HCT116 (cell line): ENCODE measurements around the gene PLXNB3. TPM values are rescaled to one million over a fixed set of nuclear protein-coding genes. Genes with fewer than 3 reads are reported as not detected.

ENCODE experiments used
- ATAC-seq: fragments of 200-7000 bp; cut with Tn5 transposase; 2 replicates; pipeline ENCODE4 v1.9.1; 2020; ENCODE audit warnings: mild to moderate bottlenecking, moderate library complexity
- BruUV-seq: library from RNA; stranded (reverse); fragments of 400-500 nt; replicated peaks from 2 replicates; lab custom pipeline; 2021; lab: Mats Ljungman, UMichigan
- CTCF ChIA-PET: fragments of 300-600 bp; sonication (Branson Sonifier 250); formaldehyde crosslinking; loops from one replicate; lab custom pipeline; 2021; ENCODE audit warnings: antibody characterized with exemption; lab: Charles Lee
- POLR2A ChIA-PET: fragments of 300-600, 350-600 bp; sonication (Branson Sonifier 250); formaldehyde crosslinking; loops from one replicate; lab custom pipeline; 2021; ENCODE audit warnings: antibody characterized with exemption; lab: Charles Lee
- RAD21 ChIA-PET, 2 experiments: fragments of 300-600 bp; sonication (Branson Sonifier 250); formaldehyde crosslinking; loops; one replicate each; lab custom pipeline; 2023; ENCODE audit warnings: low total read pairs in 2 of 2; ENCODE audit not compliant: uncharacterized antibody in 2 of 2, unreplicated experiment in 2 of 2, low non-redundant PET in 1 of 2; lab: Charles Lee
- DNase-seq: peaks from one replicate; pipeline ENCODE4 v3.0.0-alpha.2; 2010; ENCODE audit warnings: low read depth, low spot score
- H2AFZ ChIP-seq: fragments of 200-600 bp; shearing (Covaris generic), sonication (generic); 2 replicates; pipeline ENCODE4 v1.6.1; 2017; ENCODE audit warnings: low read depth, mixed run types, mixed read lengths, antibody characterized with exemption, low read length; ENCODE audit not compliant: poor library complexity, severe bottlenecking
- H3K27ac ChIP-seq: 2 replicates; pipeline ENCODE4 v1.5.1; 2012; ENCODE audit warnings: low read depth, low read length
- H3K27me3 ChIP-seq: fragments of 200-600 bp; sonication (generic); 2 replicates; pipeline ENCODE4 v1.6.1; 2016; ENCODE audit warnings: mixed run types, low read length, mixed read lengths; ENCODE audit not compliant: insufficient read depth
- H3K36me3 ChIP-seq, 2 experiments: fragments of 200-500 bp in 1 of 2; fragments of 200-600 bp in 1 of 2; sonication (Bioruptor generic) in 1 of 2; sonication (generic) in 1 of 2; 2 replicates each; pipeline versions ENCODE4 v1.5.1 to v1.6.1; 2014 to 2016; ENCODE audit warnings: low read length in 2 of 2, inconsistent platforms in 1 of 2, mixed read lengths in 1 of 2, mixed run types in 1 of 2; ENCODE audit not compliant: insufficient read depth in 2 of 2, control insufficient read depth in 1 of 2
- H3K4me1 ChIP-seq, 2 experiments: fragments of 200-600 bp in 1 of 2; sonication (generic) in 1 of 2; 2 replicates each; pipeline versions ENCODE4 v1.5.1 to v1.6.1; 2012 to 2017; ENCODE audit warnings: low read length in 2 of 2, inconsistent platforms in 1 of 2, mild to moderate bottlenecking in 1 of 2, mixed read lengths in 1 of 2, mixed run types in 1 of 2, moderate library complexity in 1 of 2; ENCODE audit not compliant: insufficient read depth in 2 of 2, control insufficient read depth in 1 of 2
- H3K4me2 ChIP-seq: fragments of 200-600 bp; sonication (generic); 2 replicates; pipeline ENCODE4 v1.6.1; 2017; ENCODE audit warnings: mixed run types, low read length, mixed read lengths
- H3K4me3 ChIP-seq, 2 experiments: fragments of 200-600 bp in 1 of 2; sonication (generic) in 1 of 2; replicated peaks in 1 of 2; 2 replicates each; pipeline ENCODE4 v1.5.1; 2011 to 2016; ENCODE audit warnings: low read length in 2 of 2, control low read depth in 1 of 2, low read depth in 1 of 2, mild to moderate bottlenecking in 1 of 2, mixed read lengths in 1 of 2, mixed run types in 1 of 2
- H3K79me2 ChIP-seq: fragments of 200-600 bp; sonication (generic); 2 replicates; pipeline ENCODE4 v1.6.1; 2017; ENCODE audit warnings: mild to moderate bottlenecking, mixed run types, low read length, moderate library complexity, mixed read lengths; ENCODE audit not compliant: insufficient read depth
- H3K9ac ChIP-seq: fragments of 200-600 bp; sonication (generic); 2 replicates; pipeline ENCODE4 v1.6.1; 2016; ENCODE audit warnings: low read length, mixed read lengths
- H3K9me2 ChIP-seq: fragments of 200-600 bp; sonication (generic), shearing (Covaris generic); 2 replicates; pipeline ENCODE4 v1.6.1; 2017; ENCODE audit warnings: mixed run types, mild to moderate bottlenecking, moderate library complexity; ENCODE audit not compliant: insufficient read depth
- H3K9me3 ChIP-seq, 2 experiments: fragments of 200-500 bp in 1 of 2; fragments of 200-600 bp in 1 of 2; sonication (Bioruptor generic) in 1 of 2; sonication (generic) in 1 of 2; 2 replicates each; pipeline ENCODE4 v1.6.1; 2014 to 2017; ENCODE audit warnings: low read length in 2 of 2, mixed read lengths in 2 of 2, inconsistent platforms in 1 of 2, low read depth in 1 of 2, mild to moderate bottlenecking in 1 of 2, mixed run types in 1 of 2, moderate library complexity in 1 of 2; ENCODE audit not compliant: control insufficient read depth in 1 of 2, insufficient read depth in 1 of 2
- H4K20me1 ChIP-seq: fragments of 200-600 bp; sonication (generic), shearing (Covaris generic); 2 replicates; pipeline ENCODE4 v1.6.1; 2017; ENCODE audit warnings: mixed run types, mild to moderate bottlenecking, moderate library complexity; ENCODE audit not compliant: insufficient read depth
- CBX3 ChIP-seq: IDR thresholded peaks from 2 replicates; pipeline ENCODE4 v1.6.1; 2012; ENCODE audit warnings: low read depth
- CEBPB ChIP-seq: IDR thresholded peaks from 2 replicates; pipeline ENCODE4 v1.6.1; 2012; ENCODE audit warnings: low read depth
- ELF1 ChIP-seq: IDR thresholded peaks from 2 replicates; pipeline ENCODE4 v1.6.1; 2012; ENCODE audit warnings: low read depth, borderline replicate concordance
- EZH2 ChIP-seq: fragments of 200-600 bp; sonication (generic); IDR thresholded peaks from 2 replicates; pipeline ENCODE4 v1.6.1; 2017; ENCODE audit warnings: antibody characterized with exemption, mixed run types
- EZH2phosphoT487 ChIP-seq: fragments of 200-600 bp; IDR thresholded peaks from 2 replicates; pipeline ENCODE4 v1.6.1; 2018; ENCODE audit warnings: antibody characterized with exemption, borderline replicate concordance
- FOSL1 ChIP-seq: IDR thresholded peaks from 2 replicates; pipeline ENCODE4 v1.6.1; 2012; ENCODE audit warnings: low read depth
- JUND ChIP-seq: IDR thresholded peaks from 2 replicates; pipeline ENCODE4 v1.6.1; 2012
- POLR2A ChIP-seq: IDR thresholded peaks from 2 replicates; pipeline ENCODE4 v1.7.0; 2011; ENCODE audit warnings: borderline replicate concordance; ENCODE audit not compliant: insufficient read depth, insufficient read length; ENCODE audit errors: extremely low read depth
- POLR2AphosphoS5 ChIP-seq: IDR thresholded peaks from 2 replicates; pipeline ENCODE4 v1.6.1; 2011; ENCODE audit warnings: mild to moderate bottlenecking, low read depth, low read length, moderate library complexity
- RAD21 ChIP-seq: IDR thresholded peaks from 2 replicates; pipeline ENCODE4 v1.6.1; 2012; ENCODE audit warnings: low read depth, mild to moderate bottlenecking
- SIN3A ChIP-seq: IDR thresholded peaks from 2 replicates; pipeline ENCODE4 v1.6.1; 2012; ENCODE audit warnings: low read depth
- SRF ChIP-seq: IDR thresholded peaks from 2 replicates; pipeline ENCODE4 v1.6.1; 2012; ENCODE audit warnings: low read depth
- TCF7L2 ChIP-seq: IDR thresholded peaks from 2 replicates; pipeline ENCODE4 v1.7.0; 2011; ENCODE audit warnings: borderline replicate concordance, inconsistent platforms; ENCODE audit not compliant: insufficient read depth, insufficient read length; ENCODE audit errors: extremely low read depth
- YY1 ChIP-seq: IDR thresholded peaks from 2 replicates; pipeline ENCODE4 v1.6.1; 2011; ENCODE audit warnings: low read length, low read depth, moderate library complexity, mild to moderate bottlenecking; ENCODE audit not compliant: insufficient replicate concordance; ENCODE audit errors: extremely low read depth
- ZBTB33 ChIP-seq: IDR thresholded peaks from 2 replicates; pipeline ENCODE4 v1.6.1; 2011; ENCODE audit warnings: mild to moderate bottlenecking, low read length, moderate library complexity; ENCODE audit not compliant: insufficient replicate concordance; ENCODE audit errors: extremely low read depth
- ZFX ChIP-seq: fragments of 450-650 bp; IDR thresholded peaks from 2 replicates; pipeline ENCODE4 v1.6.1; 2017
- intact Hi-C: fragments of 100-400 bp; cut with micrococcal nuclease; formaldehyde crosslinking; loops from 2 replicates; pipeline ENCODE4 v1.10.0; 2022
- total RNA-seq: library from RNA; stranded (reverse); gene quantifications from one replicate; pipeline ENCODE4 v1.2.1, GENCODE V29; 2021; ENCODE audit not compliant: unreplicated experiment
- TF ChIP-seq, protein P1 (sequence below): IDR thresholded peaks from 2 replicates; pipeline ENCODE4 v1.6.1; 2012
- TF ChIP-seq, protein P2 (sequence below): IDR thresholded peaks from 2 replicates; pipeline ENCODE4 v1.6.1; 2012
- TF ChIP-seq, protein P3 (sequence below), 3 experiments: fragments of 200-600 bp in 1 of 3; sonication (generic) in 1 of 3; IDR thresholded peaks in 2 of 3; conservative IDR thresholded peaks in 1 of 3; 2 replicates each; pipeline ENCODE4 v1.5.1; 2012 to 2017; ENCODE audit warnings: low read depth in 2 of 3, low read length in 2 of 3, antibody characterized with exemption in 1 of 3, borderline replicate concordance in 1 of 3, control low read depth in 1 of 3, mild to moderate bottlenecking in 1 of 3, mixed read lengths in 1 of 3, mixed run types in 1 of 3, moderate library complexity in 1 of 3; ENCODE audit not compliant: insufficient read depth in 1 of 3

The PLXNB3 gene
- total RNA-seq, 1 experiment from 2014 or later: 4.8 TPM

DNA sequence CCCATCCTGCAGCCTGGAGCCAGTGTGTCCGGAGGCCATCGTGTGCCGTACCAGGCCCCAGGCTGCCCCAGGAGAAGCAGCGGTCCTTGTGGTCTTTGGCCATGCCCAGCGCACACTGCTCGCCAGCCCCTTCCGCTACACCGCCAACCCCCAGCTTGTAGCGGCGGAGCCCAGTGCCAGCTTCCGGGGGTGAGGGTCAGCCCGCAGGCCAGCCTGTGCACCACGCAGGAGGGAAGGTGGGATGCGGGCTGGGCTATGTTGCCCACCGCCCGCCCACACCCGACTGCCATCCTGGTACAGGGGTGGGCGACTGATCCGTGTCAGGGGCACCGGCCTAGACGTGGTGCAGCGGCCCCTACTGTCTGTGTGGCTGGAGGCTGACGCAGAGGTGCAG is 9.2 kb downstream of the PLXNB3 start:
- Histone ChIP-seq H3K9ac (no peak overlapping the region), H3K9me3 (no peaks in the 10 kb centered on the region), H3K27me3 (no peaks in the 10 kb centered on the region), H3K9me2 (no peaks in the 10 kb centered on the region), H3K79me2 (no peaks in the 10 kb centered on the region), H3K4me3 (no peak overlapping the region), H3K4me1 (peaks cover 0 to 6% of the 10 kb centered on the region in 2 experiments; a peak in 1 of 4 replicates), H4K20me1 (no peaks in the 10 kb centered on the region), H3K27ac (no peak overlapping the region), H2AFZ (no peak overlapping the region), H3K4me2 (no peak overlapping the region), H3K36me3 (no peaks in the 10 kb centered on the region)
- BruUV-seq: no TSS peak
- ATAC-seq (no peak), DNase-seq (no peak)
- intact Hi-C loops: no loop called here
- ChIA-PET RAD21 (no interaction called here), CTCF (no interaction called here), POLR2A (no interaction called here)
- TF ChIP-seq, protein P1, sequence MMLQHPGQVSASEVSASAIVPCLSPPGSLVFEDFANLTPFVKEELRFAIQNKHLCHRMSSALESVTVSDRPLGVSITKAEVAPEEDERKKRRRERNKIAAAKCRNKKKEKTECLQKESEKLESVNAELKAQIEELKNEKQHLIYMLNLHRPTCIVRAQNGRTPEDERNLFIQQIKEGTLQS: no peak
- TF ChIP-seq CBX3 (no peak), POLR2AphosphoS5 (no peak), SIN3A (no peak), FOSL1 (no peak), POLR2A (no peak), ELF1 (no peak), SRF (no peak), CEBPB (no peak), ZBTB33 (no peak), ZFX (no peak), JUND (no peak), TCF7L2 (no peak), EZH2 (no peak), EZH2phosphoT487 (no peak), YY1 (no peak), RAD21 (no peak)
- TF ChIP-seq, protein P2, sequence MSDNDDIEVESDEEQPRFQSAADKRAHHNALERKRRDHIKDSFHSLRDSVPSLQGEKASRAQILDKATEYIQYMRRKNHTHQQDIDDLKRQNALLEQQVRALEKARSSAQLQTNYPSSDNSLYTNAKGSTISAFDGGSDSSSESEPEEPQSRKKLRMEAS: no peak
- TF ChIP-seq, protein P3, sequence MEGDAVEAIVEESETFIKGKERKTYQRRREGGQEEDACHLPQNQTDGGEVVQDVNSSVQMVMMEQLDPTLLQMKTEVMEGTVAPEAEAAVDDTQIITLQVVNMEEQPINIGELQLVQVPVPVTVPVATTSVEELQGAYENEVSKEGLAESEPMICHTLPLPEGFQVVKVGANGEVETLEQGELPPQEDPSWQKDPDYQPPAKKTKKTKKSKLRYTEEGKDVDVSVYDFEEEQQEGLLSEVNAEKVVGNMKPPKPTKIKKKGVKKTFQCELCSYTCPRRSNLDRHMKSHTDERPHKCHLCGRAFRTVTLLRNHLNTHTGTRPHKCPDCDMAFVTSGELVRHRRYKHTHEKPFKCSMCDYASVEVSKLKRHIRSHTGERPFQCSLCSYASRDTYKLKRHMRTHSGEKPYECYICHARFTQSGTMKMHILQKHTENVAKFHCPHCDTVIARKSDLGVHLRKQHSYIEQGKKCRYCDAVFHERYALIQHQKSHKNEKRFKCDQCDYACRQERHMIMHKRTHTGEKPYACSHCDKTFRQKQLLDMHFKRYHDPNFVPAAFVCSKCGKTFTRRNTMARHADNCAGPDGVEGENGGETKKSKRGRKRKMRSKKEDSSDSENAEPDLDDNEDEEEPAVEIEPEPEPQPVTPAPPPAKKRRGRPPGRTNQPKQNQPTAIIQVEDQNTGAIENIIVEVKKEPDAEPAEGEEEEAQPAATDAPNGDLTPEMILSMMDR (IDR thresholded peaks at IDR 0.05 in 2 of 3, conservative IDR thresholded peaks at IDR 0.05 in 1 of 3; ENCODE audit: borderline replicate concordance in 1 of 3, insufficient read depth in 1 of 3, low read depth in 2 of 3, low read length in 2 of 3): no peak
